ENCODE measurements around the gene OR52W1.

OR52W1 gene, protein sequence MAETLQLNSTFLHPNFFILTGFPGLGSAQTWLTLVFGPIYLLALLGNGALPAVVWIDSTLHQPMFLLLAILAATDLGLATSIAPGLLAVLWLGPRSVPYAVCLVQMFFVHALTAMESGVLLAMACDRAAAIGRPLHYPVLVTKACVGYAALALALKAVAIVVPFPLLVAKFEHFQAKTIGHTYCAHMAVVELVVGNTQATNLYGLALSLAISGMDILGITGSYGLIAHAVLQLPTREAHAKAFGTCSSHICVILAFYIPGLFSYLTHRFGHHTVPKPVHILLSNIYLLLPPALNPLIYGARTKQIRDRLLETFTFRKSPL

DNA sequence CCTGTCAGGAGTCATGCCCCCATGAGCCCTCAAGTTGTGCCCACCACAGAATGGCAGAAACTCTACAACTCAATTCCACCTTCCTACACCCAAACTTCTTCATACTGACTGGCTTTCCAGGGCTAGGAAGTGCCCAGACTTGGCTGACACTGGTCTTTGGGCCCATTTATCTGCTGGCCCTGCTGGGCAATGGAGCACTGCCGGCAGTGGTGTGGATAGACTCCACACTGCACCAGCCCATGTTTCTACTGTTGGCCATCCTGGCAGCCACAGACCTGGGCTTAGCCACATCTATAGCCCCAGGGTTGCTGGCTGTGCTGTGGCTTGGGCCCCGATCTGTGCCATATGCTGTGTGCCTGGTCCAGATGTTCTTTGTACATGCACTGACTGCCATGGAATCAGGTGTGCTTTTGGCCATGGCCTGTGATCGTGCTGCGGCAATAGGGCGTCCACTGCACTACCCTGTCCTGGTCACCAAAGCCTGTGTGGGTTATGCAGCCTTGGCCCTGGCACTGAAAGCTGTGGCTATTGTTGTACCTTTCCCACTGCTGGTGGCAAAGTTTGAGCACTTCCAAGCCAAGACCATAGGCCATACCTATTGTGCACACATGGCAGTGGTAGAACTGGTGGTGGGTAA, at the start of gene OR52W1:
Gene OR52W1, plus strand, starts transcription at position 51 of the 637 bp plus-strand sequence. Its CDS starts 0 bp downstream, at position 51.
- no peak for DNase-seq (ENCODE audit: low read depth)

DNA sequence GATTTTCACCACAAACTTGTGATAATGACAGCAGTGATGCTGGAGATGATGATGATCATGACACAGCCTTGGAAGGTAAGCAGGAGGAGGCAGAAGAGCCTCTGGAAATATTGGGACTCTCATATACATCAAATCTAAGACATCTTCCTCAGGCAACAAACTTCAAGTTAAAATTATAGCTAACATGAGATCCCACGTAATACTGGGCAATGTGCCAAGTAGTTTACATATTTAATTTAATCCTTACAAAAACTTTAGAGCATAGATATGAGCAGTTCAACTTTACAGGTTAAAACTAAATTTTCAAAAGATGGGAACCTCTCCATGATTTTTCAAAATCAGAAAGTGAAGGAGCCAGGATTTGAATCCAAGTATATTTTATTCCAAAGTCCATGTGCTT, 47.9 kb upstream of the OR52W1 start:
- no peak for DNase-seq (ENCODE audit: low read depth)

DNA sequence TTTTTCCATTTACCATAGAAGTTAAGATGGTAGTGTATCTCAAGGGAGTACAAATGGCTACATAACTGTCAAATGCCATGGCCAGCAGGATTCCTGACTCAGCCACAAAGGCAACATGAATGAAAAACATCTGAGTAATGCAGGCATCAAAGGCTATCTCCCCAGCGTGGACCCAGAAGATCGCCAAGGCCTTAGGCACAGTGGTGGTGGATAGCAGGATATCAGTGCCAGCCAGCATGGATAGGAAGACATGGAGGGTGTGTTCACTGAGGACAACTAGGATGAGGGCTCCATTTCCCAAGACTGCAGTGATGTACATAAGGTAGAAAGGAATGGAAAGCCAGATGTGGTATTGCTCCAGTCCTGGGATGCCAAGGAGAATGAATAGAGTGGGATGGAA, 46.9 kb upstream of the OR52W1 start:
- DNase-seq (ENCODE audit: low read depth): no peak

DNA sequence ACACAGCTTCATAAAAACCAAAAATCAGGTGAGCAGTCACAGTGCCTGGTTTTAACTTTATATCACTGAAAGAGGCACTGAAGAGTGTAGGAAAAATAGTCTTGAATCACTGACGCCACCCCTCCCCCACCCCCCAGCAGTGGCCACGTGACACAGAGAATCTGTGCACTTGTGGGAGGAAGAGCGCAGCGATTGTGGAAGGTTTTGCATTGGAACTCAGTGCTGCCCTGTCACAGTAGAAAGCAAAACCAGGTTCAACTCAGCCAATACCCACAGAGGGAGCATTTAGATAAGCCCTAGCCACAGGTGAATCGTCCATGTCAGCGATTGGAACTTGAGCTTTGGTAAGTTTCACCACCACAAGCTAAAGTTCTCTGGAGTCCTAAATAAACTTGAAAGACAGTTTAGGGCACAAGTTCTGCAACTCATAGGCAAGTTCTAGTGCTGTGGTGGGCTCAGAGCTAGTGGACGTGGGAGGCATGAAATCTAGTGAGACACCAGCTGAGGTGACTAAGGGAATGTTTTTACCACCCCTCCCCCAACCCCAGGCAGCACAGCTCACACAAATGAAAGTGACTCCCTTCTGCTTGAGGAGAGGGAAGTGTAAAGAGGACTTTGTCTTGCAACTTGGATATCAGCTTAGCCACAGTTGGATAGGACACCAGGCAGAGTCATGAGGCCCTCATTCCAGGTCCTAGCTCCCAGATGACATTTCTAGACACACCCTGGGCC, 42.2 kb upstream of the OR52W1 start:
- no peak for DNase-seq (ENCODE audit: low read depth)

DNA sequence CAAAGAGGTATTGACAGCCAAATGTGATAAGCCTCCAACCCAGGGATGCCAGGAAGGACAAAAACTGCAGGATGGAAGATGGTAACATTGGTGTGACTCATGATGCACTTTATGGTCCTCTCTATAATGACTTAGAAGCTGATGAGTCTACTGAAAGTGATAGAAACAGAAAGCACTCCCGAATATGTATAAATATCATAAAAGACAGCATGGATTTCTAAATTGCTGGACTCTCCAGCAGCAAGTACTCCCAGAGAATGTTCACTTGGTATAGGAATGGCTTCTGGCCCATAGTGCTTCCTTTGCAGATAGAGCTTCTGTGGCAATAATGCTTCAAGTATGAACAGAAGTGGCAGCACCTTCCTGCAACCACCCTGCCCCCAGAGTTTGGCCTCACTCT, 28.8 kb upstream of the OR52W1 start, which contains the start of gene OR52B2:
Gene OR52B2, minus strand, starts transcription at position 101 of the 400 bp plus-strand sequence. Its CDS starts 0 bp downstream, at position 101.
- DNase-seq (ENCODE audit: low read depth): no peak

DNA sequence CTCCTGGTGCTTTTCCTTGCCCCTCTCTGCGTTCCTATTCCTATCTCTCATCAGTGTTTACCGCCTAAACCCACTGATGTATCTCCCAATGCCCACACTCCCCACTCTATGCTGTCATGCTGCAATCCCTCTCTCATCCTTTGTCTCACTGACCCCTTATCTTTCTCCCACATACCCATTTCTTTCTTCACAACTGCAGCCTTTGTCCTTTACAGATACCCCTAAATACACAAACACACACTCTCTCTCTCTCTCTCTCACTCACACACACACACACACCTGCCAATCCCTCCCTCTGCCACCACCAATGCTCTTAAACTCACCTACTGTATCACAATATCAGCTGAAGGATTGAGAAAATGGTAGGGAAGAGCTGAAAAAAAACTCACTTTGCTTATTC, 23.6 kb upstream of the OR52W1 start:
- no peak for DNase-seq (ENCODE audit: low read depth)

DNA sequence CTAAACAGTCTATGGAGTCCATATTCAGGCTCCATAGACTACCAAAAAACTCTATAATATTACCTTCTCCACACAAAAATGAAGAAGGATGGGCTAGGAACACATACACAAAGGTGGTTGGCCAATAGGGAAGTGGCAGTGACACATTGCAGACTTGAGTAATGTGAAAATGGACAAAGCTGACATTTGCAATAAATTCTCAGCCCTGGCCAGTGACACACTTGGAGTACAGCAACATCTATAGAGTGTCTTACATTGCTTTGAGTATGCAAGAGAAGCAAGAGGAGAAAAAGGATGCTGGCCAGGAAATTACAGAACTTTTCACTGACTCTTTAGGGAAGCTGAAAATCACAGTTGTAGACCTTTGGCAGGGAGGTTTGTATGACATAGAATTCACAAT, 7.3 kb upstream of the OR52W1 start:
- no peak for DNase-seq (ENCODE audit: low read depth)

DNA sequence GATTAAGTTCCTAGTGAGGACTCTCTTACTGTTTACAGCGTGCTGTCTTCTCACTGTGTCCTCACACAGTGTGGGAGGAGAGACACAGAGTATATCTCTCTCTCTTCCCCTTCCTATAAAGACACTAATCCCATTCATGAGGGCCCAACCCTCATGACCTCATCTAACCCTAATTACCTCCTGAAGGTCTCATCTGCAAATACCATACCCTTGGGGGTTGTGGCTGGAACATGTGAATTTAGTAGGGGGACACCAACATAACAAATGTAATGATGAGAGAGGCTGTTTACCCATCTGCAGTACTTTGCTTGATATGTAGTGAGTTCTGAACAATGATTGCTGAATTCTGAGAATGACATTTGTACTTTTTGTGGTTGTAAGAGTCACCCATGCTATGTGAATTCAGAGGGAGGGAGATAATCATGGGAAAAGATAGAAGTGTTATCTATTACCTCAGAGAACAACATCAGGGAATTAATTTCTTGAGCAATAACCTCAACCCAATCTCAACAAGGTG, 4.9 kb upstream of the OR52W1 start:
- no peak for DNase-seq (ENCODE audit: low read depth)

DNA sequence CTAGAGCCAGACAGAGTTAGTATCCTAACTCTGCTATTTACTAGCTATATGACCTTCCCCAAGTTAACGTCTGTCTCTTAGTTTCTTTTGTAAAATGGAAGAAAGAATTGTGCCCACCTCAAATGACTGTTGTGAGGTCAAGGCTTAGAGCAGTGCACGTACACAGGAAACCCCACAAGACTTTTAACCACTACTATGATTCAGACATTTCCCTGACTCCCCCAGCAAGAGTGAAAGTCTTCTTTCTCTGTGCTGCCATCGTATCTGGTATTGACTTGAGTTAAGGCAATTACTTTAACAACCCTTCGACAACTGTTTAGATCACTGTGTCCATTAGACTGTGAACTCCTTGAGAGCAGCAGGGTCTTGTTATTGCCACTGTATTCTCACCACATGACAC, 2.6 kb upstream of the OR52W1 start:
- DNase-seq (ENCODE audit: low read depth): no peak

DNA sequence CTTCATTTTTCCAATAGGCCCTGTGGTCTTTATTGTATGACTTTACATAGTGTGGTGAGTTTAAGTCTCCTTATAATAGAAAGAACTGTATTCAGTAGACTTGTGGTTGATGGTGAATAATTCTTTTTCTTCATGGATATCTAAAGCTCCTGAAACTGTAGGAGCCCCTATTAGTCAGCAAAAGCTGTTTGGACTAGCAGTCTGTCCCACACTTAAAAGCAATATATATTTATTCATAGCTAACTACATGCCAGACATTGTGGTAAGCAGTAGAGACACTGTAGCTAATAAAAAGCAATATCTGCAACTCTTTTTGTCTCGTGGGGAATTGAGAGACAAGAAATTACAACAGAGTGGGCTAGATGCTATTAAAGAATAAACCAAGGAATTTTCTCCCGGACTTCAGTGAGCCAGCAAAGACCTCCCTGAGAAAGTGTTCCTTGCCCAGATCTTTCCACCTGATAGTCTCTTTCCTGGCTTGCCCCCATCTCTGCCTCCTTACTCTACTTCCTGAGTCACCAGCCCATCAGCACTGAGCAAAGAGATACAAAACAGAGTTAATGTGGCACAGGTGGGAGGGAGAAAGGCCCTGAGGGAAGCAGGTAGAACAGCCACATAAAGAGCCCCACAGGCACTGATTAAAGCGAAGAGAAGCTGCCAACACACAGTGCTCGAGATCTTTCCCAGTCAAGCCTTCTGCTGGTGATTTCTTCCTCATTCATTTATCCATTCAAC, 1.4 kb upstream of the OR52W1 start:
- no peak for DNase-seq (ENCODE audit: low read depth)

DNA sequence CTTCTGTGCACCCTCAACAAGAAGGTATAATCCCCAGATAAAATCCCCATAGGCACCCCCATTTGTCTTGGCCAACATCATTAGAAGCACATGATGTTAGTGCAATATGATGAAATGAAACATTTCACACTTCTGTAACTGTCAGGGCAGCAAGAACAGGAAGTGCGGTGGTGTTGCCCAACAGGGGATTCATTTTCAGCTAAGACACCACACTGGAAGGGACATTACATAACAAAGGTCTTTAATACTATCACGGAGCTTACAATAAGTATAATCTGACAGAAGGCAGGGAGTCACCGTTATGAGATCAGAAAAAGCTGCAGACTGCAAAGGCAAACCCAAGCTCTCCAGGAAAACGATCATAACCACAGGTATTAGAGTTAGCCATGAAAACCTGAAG, 2.0 kb downstream of the OR52W1 start:
- DNase-seq (ENCODE audit: low read depth): no peak

DNA sequence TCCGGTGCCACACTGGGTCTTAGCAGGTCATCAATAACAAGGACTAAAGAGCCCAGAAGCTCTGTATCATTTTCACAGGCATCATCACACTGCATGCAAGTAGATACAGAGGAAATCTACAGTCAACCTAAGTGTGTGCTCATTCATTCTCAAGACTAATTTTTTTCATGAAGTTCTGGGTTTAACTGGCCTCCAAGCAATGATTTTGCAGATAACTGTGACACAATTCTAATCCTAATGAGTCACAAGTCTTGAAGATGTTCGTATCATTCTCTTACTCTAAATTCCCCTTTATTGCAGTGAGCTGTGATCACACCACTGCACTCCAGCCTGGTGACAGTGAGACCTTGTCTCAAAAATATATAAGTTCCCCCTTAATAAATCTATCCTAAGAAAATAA, 2.5 kb downstream of the OR52W1 start:
- DNase-seq (ENCODE audit: low read depth): no peak

DNA sequence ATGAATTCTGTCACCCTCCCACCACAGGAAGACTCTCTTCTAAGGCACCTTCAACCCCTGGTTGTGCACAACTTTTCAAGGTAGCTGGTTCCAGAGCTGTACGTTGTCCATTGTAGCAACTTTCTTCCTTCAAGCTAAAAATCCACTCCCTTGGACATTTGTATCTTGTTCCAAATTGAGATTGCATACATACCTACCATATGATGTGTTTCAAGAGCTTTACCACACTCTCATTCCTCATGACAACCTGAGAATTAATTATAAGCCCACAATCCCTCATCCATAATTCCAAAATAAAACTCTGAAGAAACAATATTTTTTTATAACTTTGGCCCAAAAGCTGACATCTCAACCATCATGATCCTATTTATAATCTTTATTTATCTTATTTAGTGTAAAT, 3.0 kb downstream of the OR52W1 start:
- DNase-seq (ENCODE audit: low read depth): no peak

DNA sequence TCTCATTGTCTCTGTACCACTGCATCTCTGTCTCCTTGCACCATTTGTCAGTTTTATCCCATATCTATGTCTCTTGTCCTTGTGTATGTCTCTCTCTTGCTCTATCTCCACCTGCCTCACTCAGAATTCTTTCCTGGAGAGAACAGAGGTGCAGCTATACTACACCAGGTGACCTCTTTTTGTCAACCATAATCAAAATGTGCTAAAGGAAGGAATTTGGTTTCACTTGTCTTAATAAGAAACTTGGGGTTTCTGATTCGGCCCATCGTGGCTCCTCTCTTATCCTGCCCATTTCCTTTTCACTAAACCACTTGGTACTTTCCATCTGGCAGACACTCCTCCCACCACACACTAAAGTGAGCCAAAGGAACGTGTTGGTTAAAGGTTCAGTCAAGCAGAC, 4.3 kb downstream of the OR52W1 start:
- DNase-seq (ENCODE audit: low read depth): no peak

DNA sequence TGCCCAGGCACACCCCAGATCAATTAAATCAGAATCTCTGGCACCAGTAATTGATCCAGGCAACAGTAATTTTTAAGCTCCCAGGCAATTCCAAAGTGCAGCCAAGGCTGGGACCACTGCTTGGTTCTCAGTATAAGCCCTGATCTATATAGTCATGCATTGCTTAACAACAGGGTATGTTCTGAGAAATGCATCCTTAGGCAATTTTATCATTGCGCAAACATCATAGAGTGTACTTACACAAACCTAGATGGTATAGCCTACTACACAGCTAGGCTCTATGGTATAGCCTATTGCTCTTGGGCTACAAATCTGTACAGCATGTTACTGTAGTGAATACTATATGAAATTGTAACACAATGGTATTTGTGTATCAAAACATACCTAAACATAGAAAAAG, 5.7 kb downstream of the OR52W1 start:
- no peak for DNase-seq (ENCODE audit: low read depth)

DNA sequence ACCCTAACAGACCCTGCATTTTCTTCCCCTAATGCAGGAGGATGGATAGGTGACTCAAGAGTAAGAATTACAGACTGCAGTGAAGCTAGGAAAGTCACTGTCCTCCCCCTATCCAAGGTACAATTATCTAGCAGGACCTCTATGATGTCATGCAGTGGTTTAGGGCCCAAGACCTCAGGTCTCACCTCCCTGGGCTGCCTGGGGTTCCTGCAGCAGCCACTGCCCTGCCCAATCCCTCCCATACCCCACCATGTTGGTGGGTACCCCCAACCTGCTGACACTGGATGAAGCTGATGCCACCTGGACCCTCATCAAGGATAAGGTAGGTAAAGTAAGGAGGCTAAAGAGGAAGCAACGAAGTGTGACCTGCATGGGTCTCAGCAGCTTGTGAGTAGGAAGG, 6.3 kb downstream of the OR52W1 start, which contains the start of gene C11orf42:
Gene C11orf42, plus strand, starts transcription at position 192 of the 400 bp plus-strand sequence. Its CDS starts 59 bp downstream, at position 251.
- no peak for DNase-seq (ENCODE audit: low read depth)

DNA sequence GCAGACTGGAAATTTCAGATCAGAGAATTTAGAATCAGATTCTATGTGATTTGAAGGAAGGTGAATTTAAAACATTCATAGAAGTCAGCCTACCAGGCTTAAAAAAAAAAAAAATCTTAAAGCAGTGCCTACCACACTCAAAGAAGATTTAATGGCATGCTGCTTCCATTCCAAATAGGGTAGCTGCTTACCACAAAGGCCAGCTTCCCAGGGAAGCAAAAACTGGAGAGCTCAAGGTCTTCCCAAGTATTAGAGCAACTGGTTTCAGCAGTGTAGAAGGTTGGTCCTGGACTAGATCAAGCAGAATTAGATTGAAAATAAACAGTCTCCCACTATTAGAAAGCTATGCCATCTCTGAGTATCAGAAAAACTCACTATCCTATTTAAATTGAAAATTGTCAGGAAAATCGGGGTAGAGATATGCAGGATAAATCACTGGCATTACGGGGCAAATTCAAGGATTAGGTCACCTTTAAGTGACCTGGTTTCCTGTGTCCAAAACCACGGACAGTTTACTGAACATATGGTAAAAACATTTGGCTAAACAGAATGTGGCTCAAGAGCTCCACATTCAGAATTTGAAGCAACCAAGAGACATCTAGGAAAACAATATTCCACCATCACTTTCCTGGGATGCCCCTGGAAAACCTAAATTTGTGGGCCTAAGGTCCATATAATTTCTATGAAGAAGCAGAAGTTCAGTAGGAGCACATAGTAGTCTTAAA, 7.6 kb downstream of the OR52W1 start:
- DNase-seq (ENCODE audit: low read depth): no peak

DNA sequence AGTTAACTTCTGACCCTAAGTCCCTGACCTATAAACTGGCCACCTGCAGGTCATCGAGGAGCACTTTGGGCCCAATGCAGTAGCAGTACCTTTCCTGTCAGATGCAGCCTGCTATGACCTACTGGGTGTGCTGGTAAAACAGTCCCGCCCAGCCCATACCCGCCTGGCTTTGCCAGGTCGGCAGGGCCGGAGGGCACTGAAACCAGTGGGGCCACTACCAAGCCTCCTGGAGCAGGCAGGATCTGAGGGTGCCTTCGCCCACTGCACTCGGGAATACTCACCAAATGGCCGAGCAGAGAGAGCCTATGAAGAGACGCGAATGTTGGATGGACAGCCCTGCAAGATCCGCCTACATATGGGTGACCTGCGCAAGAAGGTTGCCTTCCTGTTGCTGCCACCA, 10.8 kb downstream of the OR52W1 start:
- DNase-seq (ENCODE audit: low read depth): no peak

DNA sequence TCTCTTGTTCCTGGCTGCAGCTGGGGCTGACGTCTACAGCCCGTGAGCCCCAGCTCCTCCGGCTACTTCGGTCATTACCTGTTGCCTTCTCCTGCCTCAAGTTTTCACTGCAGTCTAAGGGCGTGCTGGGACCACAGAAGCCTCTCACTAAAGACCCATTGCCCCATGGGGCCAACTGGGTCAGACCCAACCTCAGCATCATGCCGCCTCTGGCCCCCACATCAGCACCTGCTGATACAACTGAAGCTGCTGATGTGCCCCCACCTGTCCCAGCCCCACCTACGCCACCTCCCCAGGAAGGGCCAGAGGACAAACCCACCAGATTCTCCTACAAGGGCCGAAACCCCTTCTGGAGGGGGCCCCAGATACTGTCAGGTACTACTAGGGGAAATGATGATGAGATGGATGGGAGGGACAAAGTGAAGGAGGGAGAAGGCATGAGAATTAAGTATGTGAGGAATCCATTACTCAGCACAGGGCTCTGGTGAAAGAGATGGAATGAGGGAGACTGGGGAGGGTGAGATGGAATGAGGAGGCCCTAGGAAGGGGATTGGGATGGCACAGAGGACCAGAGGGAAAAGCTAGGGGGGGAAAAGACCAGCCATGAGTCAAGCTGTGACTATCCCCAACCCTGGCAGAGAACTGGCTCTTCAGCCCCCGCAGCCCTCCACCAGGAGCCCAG, 11.4 kb downstream of the OR52W1 start:
- no peak for DNase-seq (ENCODE audit: low read depth)

DNA sequence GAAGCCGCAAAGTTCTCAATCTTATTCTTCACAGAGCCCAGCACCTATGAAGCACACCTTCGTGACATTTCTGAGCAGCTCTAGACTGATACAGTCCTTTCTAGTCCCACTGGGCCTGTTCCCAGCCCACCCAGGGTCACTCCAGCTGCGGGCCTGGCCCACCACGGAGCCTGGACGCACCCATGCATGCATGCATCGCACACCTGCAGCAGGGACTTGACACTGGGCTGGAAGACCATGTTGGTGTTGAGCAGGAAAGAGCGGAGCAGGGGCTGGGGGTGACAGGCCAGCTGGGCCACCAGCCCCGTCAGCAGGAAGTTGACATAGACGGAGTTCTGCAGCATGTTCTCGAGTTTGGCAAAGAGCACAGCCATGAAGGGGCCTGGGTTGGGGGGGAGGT, 15.5 kb downstream of the OR52W1 start:
- no peak for DNase-seq (ENCODE audit: low read depth)

DNA sequence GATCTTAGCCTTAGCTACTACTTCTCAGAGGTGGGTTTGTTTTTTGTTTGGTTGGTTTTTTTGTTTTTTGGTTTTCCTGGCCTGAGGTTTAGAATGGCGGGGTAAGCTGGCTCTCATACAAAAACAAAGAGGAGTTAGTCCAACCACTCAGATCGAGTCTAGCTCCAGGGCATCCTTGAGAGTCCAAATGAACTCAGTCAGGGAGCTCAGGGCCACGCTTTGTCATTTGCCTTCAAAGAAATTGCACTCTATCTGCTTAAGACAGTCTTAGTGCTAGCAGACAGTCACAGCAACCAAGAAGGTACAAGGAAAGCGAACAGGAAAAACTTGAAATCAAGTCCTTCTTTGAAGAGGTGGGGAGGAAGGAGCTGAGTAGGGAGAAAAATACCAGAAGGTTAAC, 17.5 kb downstream of the OR52W1 start:
- no peak for DNase-seq (ENCODE audit: low read depth)

Measured in GM04504 (cell line).